Measurements from ENCODE around the gene BUB3.

DNA sequence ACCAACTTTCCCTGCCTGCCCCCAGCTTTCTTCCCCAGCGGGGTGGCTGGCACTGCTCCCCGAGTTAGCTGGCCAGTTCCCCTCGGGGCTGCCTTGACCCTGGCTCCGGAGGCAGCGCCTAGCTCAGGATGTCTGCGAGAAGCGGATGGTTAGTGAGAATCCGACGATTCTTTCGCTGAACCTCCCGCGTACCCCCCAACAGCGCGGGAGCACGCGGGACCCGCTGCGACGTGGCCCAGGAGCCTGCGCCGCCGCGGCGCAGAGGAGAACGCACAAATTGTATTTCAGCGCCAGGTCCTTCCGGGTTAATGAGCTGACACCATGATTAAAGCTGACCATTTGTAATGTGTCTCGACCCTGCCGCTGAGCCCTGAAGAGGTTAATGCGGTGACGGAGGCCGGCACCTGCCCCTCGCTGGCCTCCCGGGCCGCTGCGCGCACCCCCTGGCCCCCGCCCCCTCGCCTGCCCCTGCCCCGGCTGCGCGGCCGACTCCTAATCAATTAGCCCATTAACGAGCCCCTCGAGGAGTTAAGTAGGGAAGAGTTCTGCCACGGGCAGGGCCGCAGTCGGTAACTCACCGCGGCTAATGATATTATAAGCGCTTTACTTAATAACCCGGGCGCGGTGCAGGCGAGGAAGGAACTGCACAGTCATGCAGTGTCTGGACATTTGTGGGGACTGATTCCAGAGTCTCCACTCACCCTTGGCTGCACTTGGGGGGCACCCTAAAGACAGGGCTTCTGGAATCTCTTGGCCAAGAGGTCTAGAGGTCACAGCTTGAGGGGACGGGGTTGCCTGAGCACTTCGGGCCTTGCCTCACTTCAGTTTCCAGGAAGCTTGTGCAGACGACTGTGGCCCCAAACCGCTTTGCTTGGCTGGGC lies 7.9 kb upstream of the BUB3 start:
- no peak for TF ChIP-seq POLR2A (IDR thresholded peaks at IDR 0.05)
- TF ChIP-seq, protein P1, sequence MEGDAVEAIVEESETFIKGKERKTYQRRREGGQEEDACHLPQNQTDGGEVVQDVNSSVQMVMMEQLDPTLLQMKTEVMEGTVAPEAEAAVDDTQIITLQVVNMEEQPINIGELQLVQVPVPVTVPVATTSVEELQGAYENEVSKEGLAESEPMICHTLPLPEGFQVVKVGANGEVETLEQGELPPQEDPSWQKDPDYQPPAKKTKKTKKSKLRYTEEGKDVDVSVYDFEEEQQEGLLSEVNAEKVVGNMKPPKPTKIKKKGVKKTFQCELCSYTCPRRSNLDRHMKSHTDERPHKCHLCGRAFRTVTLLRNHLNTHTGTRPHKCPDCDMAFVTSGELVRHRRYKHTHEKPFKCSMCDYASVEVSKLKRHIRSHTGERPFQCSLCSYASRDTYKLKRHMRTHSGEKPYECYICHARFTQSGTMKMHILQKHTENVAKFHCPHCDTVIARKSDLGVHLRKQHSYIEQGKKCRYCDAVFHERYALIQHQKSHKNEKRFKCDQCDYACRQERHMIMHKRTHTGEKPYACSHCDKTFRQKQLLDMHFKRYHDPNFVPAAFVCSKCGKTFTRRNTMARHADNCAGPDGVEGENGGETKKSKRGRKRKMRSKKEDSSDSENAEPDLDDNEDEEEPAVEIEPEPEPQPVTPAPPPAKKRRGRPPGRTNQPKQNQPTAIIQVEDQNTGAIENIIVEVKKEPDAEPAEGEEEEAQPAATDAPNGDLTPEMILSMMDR (IDR thresholded peaks at IDR 0.05), result no peak

Data from uterus (tissue), 2 donors.